HepG2 (cell line): Measurements from ENCODE around the gene THOC3. TPM values are rescaled to one million over a fixed set of nuclear protein-coding genes. Genes with fewer than 3 reads are reported as not detected.
"Not testable (repeated sequence)": the region's sequence is repeated elsewhere in the genome, so short reads cannot be mapped to it uniquely, and the experiment has no call there.

ENCODE experiments used
- ATAC-seq: fragments of 200-7000 bp; cut with Tn5 transposase; 3 replicates; pipeline ENCODE4 v1.9.1; 2020; ENCODE audit warnings: mild to moderate bottlenecking, moderate library complexity
- BruUV-seq: library from RNA; stranded (reverse); fragments of 400-500 nt; replicated peaks from 2 replicates; lab custom pipeline; 2021; lab: Mats Ljungman, UMichigan
- CTCF ChIA-PET: fragments of 300-600 bp; formaldehyde crosslinking; extraction: SDS; loops from one replicate; lab custom pipeline; 2021; ENCODE audit warnings: low total read pairs, inconsistent platforms, low intra/inter-chr PET ratio; lab: Yijun Ruan, JAX
- POLR2A ChIA-PET: fragments of 350-600 bp; sonication (Branson Sonifier 250); formaldehyde crosslinking; loops from one replicate; lab custom pipeline; 2020; ENCODE audit warnings: antibody characterized with exemption, inconsistent platforms; lab: Yijun Ruan, JAX
- DNase-seq: peaks from one replicate; pipeline ENCODE4 v3.0.0-alpha.2; 2015; ENCODE audit warnings: low spot score
- FAIRE-seq: peaks from 3 replicates; lab custom pipeline; 2011; peaks lifted over from hg19 to GRCh38; lab: Jason Lieb, UNC
- H2AFZ ChIP-seq: one replicate; pipeline ENCODE4 v1.6.1; 2011; ENCODE audit warnings: low read length, inconsistent platforms
- H3K27ac ChIP-seq: fragments of 300-600 bp; 3 replicates; pipeline ENCODE4 v1.8.0; 2011; ENCODE audit warnings: mixed run types, mild to moderate bottlenecking, mixed read lengths, low read length, inconsistent platforms; ENCODE audit not compliant: insufficient read depth; ENCODE audit errors: extremely low read length
- H3K27me3 ChIP-seq, 2 experiments: fragments of 200-600 bp in 1 of 2; 2 replicates in 1 of 2; 3 replicates in 1 of 2; pipeline versions ENCODE4 v1.6.0 to v1.8.0; 2011; ENCODE audit warnings: low read length in 2 of 2, mild to moderate bottlenecking in 2 of 2, moderate library complexity in 2 of 2, inconsistent platforms in 1 of 2; ENCODE audit not compliant: insufficient read depth in 2 of 2, control insufficient read depth in 1 of 2
- H3K36me3 ChIP-seq, 2 experiments: fragments of 200-600 bp in 1 of 2; replicated peaks in 1 of 2; 2 replicates in 1 of 2; 3 replicates in 1 of 2; pipeline versions ENCODE4 v1.5.1 to v1.8.0; 2011; ENCODE audit warnings: low read length in 2 of 2, inconsistent platforms in 1 of 2; ENCODE audit not compliant: insufficient read depth in 2 of 2, control insufficient read depth in 1 of 2
- H3K4me1 ChIP-seq: 2 replicates; pipeline ENCODE4 v1.5.1; 2012; ENCODE audit warnings: low read length, inconsistent platforms; ENCODE audit not compliant: insufficient read depth
- H3K4me2 ChIP-seq: 2 replicates; pipeline ENCODE4 v1.6.0; 2011; ENCODE audit warnings: low read depth, low read length, inconsistent platforms
- H3K4me3 ChIP-seq, 3 experiments: fragments of 200-600 bp in 1 of 3; sonication (generic), shearing (Covaris generic) in 1 of 3; replicated peaks in 1 of 3; 2 replicates each; pipeline ENCODE4 v1.5.1; 2011 to 2016; ENCODE audit warnings: low read length in 3 of 3, inconsistent platforms in 2 of 3, low read depth in 2 of 3, mild to moderate bottlenecking in 2 of 3, control low read depth in 1 of 3, mixed read lengths in 1 of 3; ENCODE audit not compliant: insufficient read depth in 1 of 3
- H3K79me2 ChIP-seq: one replicate; pipeline ENCODE4 v1.6.1; 2011; ENCODE audit warnings: low read length, inconsistent platforms; ENCODE audit not compliant: insufficient read depth
- H3K9ac ChIP-seq: 2 replicates; pipeline ENCODE4 v1.6.0; 2011; ENCODE audit warnings: mild to moderate bottlenecking, low read depth, low read length, inconsistent platforms; ENCODE audit not compliant: insufficient read depth
- H3K9me3 ChIP-seq: 2 replicates; pipeline ENCODE4 v1.5.1; 2012; ENCODE audit warnings: mild to moderate bottlenecking, low read length
- H4K20me1 ChIP-seq: 2 replicates; pipeline ENCODE4 v1.6.0; 2011; ENCODE audit warnings: inconsistent platforms, mild to moderate bottlenecking, low read length, moderate library complexity; ENCODE audit not compliant: insufficient read depth
- WGBS: methylation state at CpG from one replicate; pipeline ENCODE4 v1.1.6; 2017; ENCODE audit warnings: low lambda C conversion rate; 5-methylcytosine and 5-hydroxymethylcytosine counted together
- in situ Hi-C: cut with HindIII; loops from 2 replicates; pipeline ENCODE4 v1.10.0; 2017; ENCODE audit warnings: low pct_unique_long_range_greater_than_20kb; ENCODE audit not compliant: extremely low pct_ligation_motif_present
- intact Hi-C: fragments of 100-400 bp; cut with micrococcal nuclease; formaldehyde crosslinking; loops from one replicate; pipeline ENCODE4 v1.10.0; 2022; ENCODE audit not compliant: unreplicated experiment
- polyA plus RNA-seq, 8 experiments: library from polyadenylated mRNA; depleted of rRNA in 3 of 8; stranded (reverse) in 7 of 8; unstranded in 1 of 8; fragments of >200 nt; fragmentation: Illumina TruSeq in 4 of 8; extraction: Trizol in 4 of 8; gene quantifications; 2 replicates each; pipeline versions ENCODE4 v1.2.1 to v1.2.3, GENCODE V29; 2011 to 2016; ENCODE audit warnings: low read depth in 4 of 8, missing spikeins in 1 of 8, mixed read lengths in 1 of 8; ENCODE audit not compliant: insufficient read depth in 1 of 8
- total RNA-seq, 5 experiments: library from RNA; depleted of rRNA; stranded (reverse); fragments of >200 nt; fragmentation: Illumina TruSeq; extraction: Trizol; gene quantifications; 2 replicates each; pipeline ENCODE4 v1.2.3, GENCODE V29; 2016; ENCODE audit warnings: low read depth in 1 of 5

The THOC3 gene
- total and polyA plus RNA-seq, 2 of the 13 experiments (the other 11 are each of a cell fraction or from before 2014, with no cell fraction given) = 86.7 to 95.1 TPM

DNA sequence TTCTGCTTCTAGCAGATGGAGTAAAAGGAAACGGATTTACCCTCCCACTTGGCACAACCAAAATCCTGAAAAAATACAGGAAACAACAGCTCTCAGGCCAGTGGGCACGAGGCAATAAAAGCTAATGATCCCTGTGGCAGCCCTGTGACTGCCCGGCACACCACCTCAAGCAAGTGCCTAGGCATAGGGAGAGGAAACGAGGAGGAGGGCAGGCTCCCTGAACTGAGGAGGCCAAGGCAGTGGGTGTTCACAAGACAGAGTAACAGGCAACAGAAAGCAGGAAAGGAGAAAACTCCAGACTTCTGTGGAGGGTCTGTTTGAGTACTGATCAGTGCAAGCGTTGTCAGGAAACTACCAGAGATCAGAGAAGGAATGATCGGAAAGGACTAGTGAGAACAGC lies 29.9 kb upstream of the THOC3 start:
- H3K4me1 ChIP-seq, POLR2A ChIA-PET, H4K20me1 ChIP-seq, ATAC-seq, H3K27me3 ChIP-seq, H3K27ac ChIP-seq, H3K4me3 ChIP-seq, BruUV-seq, H3K9ac ChIP-seq, intact Hi-C loops, H3K4me2 ChIP-seq, in situ Hi-C loops, H2AFZ ChIP-seq, DNase-seq, H3K36me3 ChIP-seq, H3K79me2 ChIP-seq, FAIRE-seq, H3K9me3 ChIP-seq, CTCF ChIA-PET: not testable (repeated sequence)
- WGBS = 0% methylated on average over 2 of the region's 6 CpGs

DNA sequence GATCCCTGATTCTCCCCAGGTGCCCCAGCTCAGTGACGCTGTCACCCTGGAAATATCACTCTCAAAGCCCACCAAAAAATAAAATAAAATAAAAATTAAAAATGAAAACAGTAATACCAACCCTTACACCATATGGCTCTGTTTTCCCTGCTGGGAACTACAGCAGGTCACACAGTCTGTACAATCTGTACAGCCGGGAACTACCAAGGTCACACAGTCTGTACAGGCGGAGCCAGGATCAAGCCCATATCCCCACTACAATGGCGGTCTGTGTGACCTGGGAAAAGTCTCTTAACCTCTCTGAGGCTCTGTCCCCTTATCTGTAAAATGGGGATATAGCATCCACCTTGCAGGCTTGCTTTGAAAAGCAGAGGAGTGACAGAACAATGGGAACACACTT lies 29.4 kb upstream of the THOC3 start:
- WGBS = no CpG with 5 or more reads among the region's 4 CpGs
- CTCF ChIA-PET, H3K9me3 ChIP-seq, intact Hi-C loops, in situ Hi-C loops, H2AFZ ChIP-seq, H4K20me1 ChIP-seq, H3K27me3 ChIP-seq, POLR2A ChIA-PET, H3K4me3 ChIP-seq, H3K4me2 ChIP-seq, H3K9ac ChIP-seq, FAIRE-seq, DNase-seq, H3K4me1 ChIP-seq, H3K27ac ChIP-seq, BruUV-seq, ATAC-seq, H3K36me3 ChIP-seq, H3K79me2 ChIP-seq: not testable (repeated sequence)

DNA sequence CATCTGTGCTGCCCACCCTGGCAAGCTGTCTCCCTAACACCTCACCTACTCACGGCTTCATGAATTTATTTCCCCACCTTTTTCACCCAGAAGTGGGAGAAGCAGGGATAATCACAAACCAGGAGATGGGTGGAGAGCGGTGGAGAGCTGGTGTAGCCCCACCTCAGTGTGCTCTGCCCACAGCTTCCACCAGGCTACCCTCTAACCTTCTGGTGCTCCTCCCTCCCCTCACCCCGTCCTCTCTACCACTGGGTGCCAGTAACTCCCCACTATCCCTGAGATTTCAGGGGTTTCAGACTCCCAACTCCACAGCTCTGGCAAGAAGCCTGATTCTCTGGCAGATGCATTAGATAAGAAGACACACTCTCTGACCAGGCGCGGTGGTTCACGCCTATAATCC lies 28.7 kb upstream of the THOC3 start:
- no CpG with 5 or more reads among the region's 6 CpGs for whole genome bisulfite sequencing
- ATAC-seq, H4K20me1 ChIP-seq, H3K79me2 ChIP-seq, H3K27ac ChIP-seq, H3K4me2 ChIP-seq, CTCF ChIA-PET, in situ Hi-C loops, H2AFZ ChIP-seq, H3K4me1 ChIP-seq, POLR2A ChIA-PET, H3K4me3 ChIP-seq, H3K27me3 ChIP-seq, BruUV-seq, FAIRE-seq, H3K9ac ChIP-seq, DNase-seq, H3K36me3 ChIP-seq, H3K9me3 ChIP-seq, intact Hi-C loops: not testable (repeated sequence)

DNA sequence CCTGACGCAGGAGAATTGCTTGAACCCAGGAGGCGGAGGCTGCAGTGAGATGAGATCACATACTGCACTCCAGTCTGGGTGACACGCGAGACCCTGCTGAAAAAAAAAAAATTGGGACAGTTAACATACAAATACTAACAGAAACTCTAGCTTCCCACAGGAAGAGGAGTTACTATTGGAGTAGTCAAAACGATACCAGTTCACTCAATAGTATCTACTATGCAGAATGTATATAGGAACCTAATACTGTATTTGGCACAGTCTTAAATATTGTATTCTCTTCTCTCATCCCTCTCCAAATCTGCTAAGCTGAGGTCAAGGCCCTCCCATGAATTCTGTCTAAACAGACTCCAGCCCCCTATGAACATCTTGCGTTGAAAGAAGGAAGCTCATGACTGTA lies 27.4 kb upstream of the THOC3 start:
- H3K9ac ChIP-seq, POLR2A ChIA-PET, H3K4me2 ChIP-seq, H4K20me1 ChIP-seq, CTCF ChIA-PET, DNase-seq, H3K36me3 ChIP-seq, H3K4me1 ChIP-seq, H3K9me3 ChIP-seq, H3K27me3 ChIP-seq, ATAC-seq, H3K27ac ChIP-seq, BruUV-seq, H3K4me3 ChIP-seq, FAIRE-seq, in situ Hi-C loops, H3K79me2 ChIP-seq, intact Hi-C loops, H2AFZ ChIP-seq: not testable (repeated sequence)
- WGBS = no CpG with 5 or more reads among the region's 6 CpGs
